GM12872 (cell line): ENCODE results near the gene TUBGCP6.

Source experiments
- CTCF ChIP-seq: IDR thresholded peaks from 3 replicates; pipeline ENCODE4 v1.5.1; 2011; ENCODE audit warnings: low read depth, mild to moderate bottlenecking, low read length, moderate library complexity; ENCODE audit not compliant: insufficient read depth

The TUBGCP6 gene

DNA sequence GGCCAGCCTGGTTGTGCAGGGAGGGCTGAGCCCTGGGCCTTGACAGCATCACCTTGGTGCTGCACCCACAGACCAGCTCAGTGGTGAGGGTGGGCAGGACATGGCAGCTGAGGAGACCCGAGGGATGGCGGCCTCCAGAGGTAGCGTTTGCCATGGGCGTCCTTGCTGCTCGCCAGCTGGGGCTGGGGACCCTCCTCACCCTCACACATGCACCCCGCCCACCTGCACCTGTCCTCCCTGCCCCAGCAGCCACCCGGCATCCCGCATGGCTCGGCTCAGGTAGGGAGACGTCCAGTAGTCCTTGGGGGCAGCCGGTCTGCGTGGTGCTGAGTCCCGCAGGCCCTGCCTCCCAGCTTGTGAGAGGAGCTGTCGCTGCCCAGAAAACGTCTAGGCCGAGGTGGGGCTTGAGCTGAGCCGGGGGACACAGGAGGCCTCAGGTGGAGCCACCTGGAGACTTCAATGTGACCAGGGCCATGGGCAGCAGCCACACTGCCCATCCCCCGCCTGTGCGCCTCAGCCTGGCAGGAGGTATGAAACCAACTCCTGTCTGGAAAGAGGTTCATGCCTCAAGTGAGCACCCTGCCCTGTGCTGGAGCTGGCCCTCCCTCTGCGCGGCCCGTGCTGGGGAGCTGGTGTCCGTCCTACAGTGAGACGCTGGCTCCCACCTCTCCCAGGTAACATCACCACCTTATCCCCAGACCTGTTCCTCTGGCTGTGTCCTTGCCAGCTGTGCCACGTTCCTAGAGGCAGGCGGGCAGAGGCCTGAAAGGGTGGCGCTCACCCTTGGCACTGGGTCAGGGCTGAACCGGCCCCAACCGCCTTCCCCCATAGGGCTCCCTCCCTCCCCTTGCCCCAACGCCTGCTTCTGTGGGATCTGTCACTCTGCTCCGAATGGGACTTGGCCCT lies 62.4 kb downstream of the TUBGCP6 start:
- TF ChIP-seq CTCF: no peak

GRCh38 chr22:50180727-50181521 lies 63.9 kb downstream of the TUBGCP6 start:
- TF ChIP-seq CTCF: no peak

DNA sequence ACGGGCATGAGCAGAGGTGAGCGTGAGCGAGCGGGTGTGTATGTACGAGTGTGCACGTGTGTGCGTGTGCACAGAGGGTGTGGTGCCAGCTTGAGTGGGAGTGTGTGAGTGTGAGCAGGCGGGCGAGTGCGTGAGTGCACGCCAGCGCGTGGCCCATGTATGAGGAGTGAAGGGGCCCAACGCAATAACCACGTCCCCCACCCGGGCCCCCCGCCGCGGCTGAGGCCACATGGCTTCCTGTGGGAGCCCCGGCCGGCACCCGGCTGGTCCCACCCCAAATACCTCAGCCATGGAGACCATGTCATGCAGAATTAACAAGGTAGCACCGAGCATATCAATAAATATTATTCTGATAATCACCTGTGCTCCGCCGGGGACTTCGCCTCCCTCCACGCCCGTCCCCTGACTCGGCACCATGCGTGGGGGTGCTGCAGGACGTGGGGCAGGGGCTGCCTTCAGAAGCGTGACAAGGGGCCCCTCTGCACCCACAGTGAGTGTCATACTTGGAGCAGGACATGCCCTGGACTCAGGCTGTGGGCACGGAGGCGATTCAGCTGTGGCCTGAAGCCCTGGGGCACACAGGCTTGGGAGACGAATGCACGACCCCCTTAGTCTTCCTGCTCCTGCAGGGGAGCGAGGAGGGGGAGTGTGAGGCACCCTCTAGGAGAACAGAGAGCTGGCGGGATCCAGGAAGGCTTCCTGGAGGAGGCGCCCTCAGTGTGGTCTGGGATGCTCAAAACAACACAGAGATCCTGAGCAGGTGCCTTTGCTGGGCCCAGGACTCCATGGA lies 64.7 kb downstream of the TUBGCP6 start:
- no peak for TF ChIP-seq CTCF

- TF ChIP-seq CTCF: no peak
Measured at GRCh38 chr22:50178871-50179869, 65.7 kb downstream of the TUBGCP6 start.

GRCh38 chr22:50178471-50178864 lies 66.4 kb downstream of the TUBGCP6 start:
- no peak for TF ChIP-seq CTCF

DNA sequence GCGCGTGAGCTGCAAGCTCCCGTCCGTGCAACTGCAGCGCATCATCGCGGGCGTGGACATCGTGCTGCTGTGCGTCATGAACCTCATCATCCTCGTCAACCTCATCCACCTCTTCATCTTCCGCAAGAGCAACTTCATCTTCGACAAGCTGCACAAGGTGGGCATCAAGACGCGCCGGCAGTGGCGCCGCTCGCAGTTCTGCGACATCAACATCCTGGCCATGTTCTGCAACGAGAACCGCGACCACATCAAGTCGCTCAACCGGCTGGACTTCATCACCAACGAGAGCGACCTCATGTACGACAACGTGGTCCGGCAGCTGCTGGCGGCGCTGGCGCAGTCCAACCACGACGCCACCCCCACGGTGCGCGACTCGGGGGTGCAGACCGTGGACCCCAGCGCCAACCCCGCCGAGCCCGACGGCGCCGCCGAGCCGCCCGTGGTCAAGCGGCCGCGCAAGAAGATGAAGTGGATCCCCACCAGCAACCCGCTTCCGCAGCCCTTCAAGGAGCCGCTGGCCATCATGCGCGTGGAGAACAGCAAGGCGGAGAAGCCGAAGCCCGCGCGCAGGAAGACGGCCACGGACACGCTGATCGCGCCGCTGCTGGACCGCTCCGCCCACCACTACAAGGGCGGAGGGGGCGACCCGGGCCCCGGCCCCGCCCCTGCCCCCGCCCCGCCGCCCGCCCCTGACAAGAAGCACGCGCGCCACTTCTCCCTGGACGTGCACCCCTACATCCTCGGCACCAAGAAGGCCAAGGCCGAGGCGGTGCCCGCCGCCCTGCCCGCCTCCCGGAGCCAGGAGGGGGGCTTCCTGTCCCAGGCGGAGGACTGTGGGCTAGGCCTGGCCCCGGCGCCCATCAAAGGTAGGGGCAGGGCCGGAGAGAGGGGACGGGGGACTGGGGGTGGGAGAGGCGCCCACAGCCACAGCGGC lies 67.0 kb downstream of the TUBGCP6 start:
- TF ChIP-seq CTCF: no peak
